ENCODE measurements around the gene INCA1.

DNA sequence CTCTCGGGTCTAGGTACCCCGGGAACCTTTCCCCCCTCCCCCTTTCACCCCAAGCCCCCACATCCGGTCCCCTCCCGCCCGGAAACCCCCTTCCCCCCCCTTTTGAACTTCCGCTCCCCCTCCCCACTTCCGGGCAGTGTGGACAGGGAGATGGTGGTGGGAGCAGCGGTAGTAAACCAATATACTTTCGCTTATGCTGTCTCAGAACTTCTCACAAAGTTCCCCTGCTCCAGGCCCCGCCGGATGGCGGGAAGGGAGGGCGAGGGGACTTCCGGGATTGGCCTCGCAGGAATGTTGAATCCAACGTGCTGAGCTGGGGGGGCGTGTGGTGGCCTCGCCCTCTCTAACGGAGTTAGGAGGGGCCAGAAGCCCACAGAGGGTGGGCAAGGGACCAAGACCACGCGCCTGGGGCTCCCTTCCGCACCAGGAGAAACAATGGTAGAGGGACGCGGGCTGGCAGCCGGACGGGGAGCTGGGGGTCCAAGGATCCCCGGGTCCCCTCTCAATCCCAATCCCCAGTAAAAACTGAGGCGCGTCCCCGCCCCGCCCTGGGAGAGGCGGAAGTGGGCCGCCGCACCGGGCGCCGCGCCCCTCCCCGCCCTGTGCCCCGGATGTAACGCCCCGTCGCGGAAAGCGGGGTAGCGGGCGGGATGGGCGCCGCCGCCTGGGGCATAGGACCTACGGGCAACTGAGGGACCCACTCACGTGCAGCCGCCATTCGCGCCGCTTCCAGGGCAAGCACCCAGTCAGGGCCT is 49.7 kb downstream of the INCA1 start:
- peak; percentile 61 to 66; a peak in 2 of 3 replicates for TF ChIP-seq POLR2A (IDR thresholded peaks at IDR 0.05; ENCODE audit: control extremely low read depth in 1 of 2, low read depth in 2 of 2, low read length in 2 of 2)
- TF ChIP-seq POLR2AphosphoS5 (IDR thresholded peaks at IDR 0.05; ENCODE audit: low read depth, low read length) = peak; percentile 76

Data from H1 (cell line).